ENCODE results near the gene ROCK2.

ROCK2 gene

GRCh38 chr2:11163439-11164317 lies 180.8 kb downstream of the ROCK2 start:
- H3K4me3 ChIP-seq (ENCODE audit: low read depth, low read length) = no peak overlapping the region
- TF ChIP-seq CTCF (IDR thresholded peaks at IDR 0.05; ENCODE audit: borderline replicate concordance, insufficient read depth, low read depth, low read length) = no peak

- H3K4me3 ChIP-seq (ENCODE audit: low read depth, low read length) = no peak overlapping the region
- TF ChIP-seq CTCF (IDR thresholded peaks at IDR 0.05; ENCODE audit: borderline replicate concordance, insufficient read depth, low read depth, low read length) = no peak
These were observed 182.7 kb downstream of the ROCK2 start for GRCh38 chr2:11161747-11162146.

GRCh38 chr2:11160731-11161455 lies 183.5 kb downstream of the ROCK2 start:
- no peak overlapping the region for H3K4me3 ChIP-seq (ENCODE audit: low read depth, low read length)
- TF ChIP-seq CTCF (IDR thresholded peaks at IDR 0.05; ENCODE audit: borderline replicate concordance, insufficient read depth, low read depth, low read length) = no peak

- TF ChIP-seq CTCF (IDR thresholded peaks at IDR 0.05; ENCODE audit: borderline replicate concordance, insufficient read depth, low read depth, low read length) = no peak
- no peak overlapping the region for H3K4me3 ChIP-seq (ENCODE audit: low read depth, low read length)
These were observed 184.2 kb downstream of the ROCK2 start for GRCh38 chr2:11160256-11160655.

GRCh38 chr2:11159574-11160170 lies 184.8 kb downstream of the ROCK2 start:
- TF ChIP-seq CTCF (IDR thresholded peaks at IDR 0.05; ENCODE audit: borderline replicate concordance, insufficient read depth, low read depth, low read length) = no peak
- H3K4me3 ChIP-seq (ENCODE audit: low read depth, low read length) = no peak overlapping the region

- no peak overlapping the region for H3K4me3 ChIP-seq (ENCODE audit: low read depth, low read length)
- TF ChIP-seq CTCF (IDR thresholded peaks at IDR 0.05; ENCODE audit: borderline replicate concordance, insufficient read depth, low read depth, low read length) = no peak
These were observed 185.4 kb downstream of the ROCK2 start for GRCh38 chr2:11158916-11159573.
